ENCODE results near the gene NOPCHAP1.

DNA sequence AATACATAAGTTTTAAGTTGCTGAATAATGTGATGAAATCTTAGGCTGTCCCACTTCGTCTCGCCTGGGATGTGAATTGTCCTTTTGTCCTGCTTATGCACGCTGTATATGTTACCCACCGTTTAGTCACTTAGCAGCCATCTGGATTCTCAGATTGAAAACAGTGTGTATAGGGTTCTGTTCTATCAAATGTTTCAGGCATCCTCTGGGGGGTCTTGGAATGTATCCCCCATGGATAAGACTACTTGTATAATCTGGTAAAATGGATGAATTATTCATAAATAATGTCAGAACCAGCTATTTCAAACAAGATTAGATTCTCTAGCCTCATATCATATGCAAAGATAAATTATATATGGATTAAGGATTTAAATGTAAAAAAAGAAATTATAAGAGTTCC is 29.4 kb downstream of the NOPCHAP1 start:
- TF ChIP-seq, protein P1, sequence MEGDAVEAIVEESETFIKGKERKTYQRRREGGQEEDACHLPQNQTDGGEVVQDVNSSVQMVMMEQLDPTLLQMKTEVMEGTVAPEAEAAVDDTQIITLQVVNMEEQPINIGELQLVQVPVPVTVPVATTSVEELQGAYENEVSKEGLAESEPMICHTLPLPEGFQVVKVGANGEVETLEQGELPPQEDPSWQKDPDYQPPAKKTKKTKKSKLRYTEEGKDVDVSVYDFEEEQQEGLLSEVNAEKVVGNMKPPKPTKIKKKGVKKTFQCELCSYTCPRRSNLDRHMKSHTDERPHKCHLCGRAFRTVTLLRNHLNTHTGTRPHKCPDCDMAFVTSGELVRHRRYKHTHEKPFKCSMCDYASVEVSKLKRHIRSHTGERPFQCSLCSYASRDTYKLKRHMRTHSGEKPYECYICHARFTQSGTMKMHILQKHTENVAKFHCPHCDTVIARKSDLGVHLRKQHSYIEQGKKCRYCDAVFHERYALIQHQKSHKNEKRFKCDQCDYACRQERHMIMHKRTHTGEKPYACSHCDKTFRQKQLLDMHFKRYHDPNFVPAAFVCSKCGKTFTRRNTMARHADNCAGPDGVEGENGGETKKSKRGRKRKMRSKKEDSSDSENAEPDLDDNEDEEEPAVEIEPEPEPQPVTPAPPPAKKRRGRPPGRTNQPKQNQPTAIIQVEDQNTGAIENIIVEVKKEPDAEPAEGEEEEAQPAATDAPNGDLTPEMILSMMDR (IDR thresholded peaks at IDR 0.05) = no peak
- no peak for TF ChIP-seq POLR2A (IDR thresholded peaks at IDR 0.05)
- TF ChIP-seq POLR2AphosphoS5 (IDR thresholded peaks at IDR 0.05) = no peak

Measured in prostate gland (tissue), 2 donors.